Testis (tissue), 3 donors: ENCODE results near the gene CDH23. TPM values are rescaled to one million over a fixed set of nuclear protein-coding genes. Genes with fewer than 3 reads are reported as not detected.

Experiments
- DNase-seq: peaks from one replicate; pipeline ENCODE4 v3.0.0-alpha.2; 2019
- H3K27ac ChIP-seq, 2 donors: fragments of 200-600 bp; sonication (generic); one replicate each; pipeline ENCODE4 v1.5.1; 2019
- H3K27me3 ChIP-seq: fragments of 200-600 bp; sonication (generic); one replicate; pipeline ENCODE4 v1.5.1; 2019
- H3K36me3 ChIP-seq: fragments of 200-600 bp; sonication (generic); one replicate; pipeline ENCODE4 v1.5.1; 2017; ENCODE audit warnings: low read depth; ENCODE audit errors: missing control alignments
- H3K4me1 ChIP-seq: fragments of 200-600 bp; sonication (generic); one replicate; pipeline ENCODE4 v1.5.1; 2019
- H3K4me3 ChIP-seq, 2 donors: fragments of 200-600 bp; sonication (generic); one replicate each; pipeline ENCODE4 v1.5.1; 2017 to 2019
- H3K9me3 ChIP-seq: fragments of 200-600 bp; sonication (generic); one replicate; pipeline ENCODE4 v1.5.1; 2017
- POLR2A ChIP-seq: fragments of 450-650 bp; IDR thresholded peaks from one replicate; pipeline ENCODE4 v1.6.1; 2017; ENCODE audit warnings: antibody characterized with exemption, mild to moderate bottlenecking, moderate library complexity
- WGBS, 2 donors: methylation state at CpG; one replicate each; pipeline ENCODE4 v1.1.5; 2018; 5-methylcytosine and 5-hydroxymethylcytosine counted together
- intact Hi-C: fragments of 100-400 bp; cut with DNase I; formaldehyde crosslinking; loops from one replicate; pipeline ENCODE4 v1.15.1; 2023; ENCODE audit warnings: low total_unique reads
- polyA plus RNA-seq: library from polyadenylated mRNA; stranded (reverse); fragments of 350-450 nt; fragmentation: Illumina TruSeq; extraction: RNeasy Lipid Tissue Mini Kit (QIAGEN cat#74804); gene quantifications from one replicate; pipeline ENCODE4 v1.2.3, GENCODE V29; 2014; ENCODE audit warnings: low read depth, low replicate concordance; ENCODE audit not compliant: insufficient read depth
- total RNA-seq, 2 donors: library from RNA; depleted of rRNA; stranded (reverse); fragments of >200 nt; gene quantifications; one replicate each; pipeline ENCODE4 v1.2.3, GENCODE V29; 2016
- TF ChIP-seq, protein P1 (sequence below), 3 experiments: fragments of 450-650 bp in 2 of 3; fragments of 200-600 bp in 1 of 3; sonication (generic) in 1 of 3; IDR thresholded peaks; one replicate each; pipeline ENCODE4 v1.5.1; 2016 to 2019; ENCODE audit warnings: antibody characterized with exemption in 3 of 3, mild to moderate bottlenecking in 2 of 3, moderate library complexity in 1 of 3

Gene CDH23
- total and polyA plus RNA-seq, 3 donors from 2014 or later = 29.8 to 125 (median 81.7) TPM

DNA sequence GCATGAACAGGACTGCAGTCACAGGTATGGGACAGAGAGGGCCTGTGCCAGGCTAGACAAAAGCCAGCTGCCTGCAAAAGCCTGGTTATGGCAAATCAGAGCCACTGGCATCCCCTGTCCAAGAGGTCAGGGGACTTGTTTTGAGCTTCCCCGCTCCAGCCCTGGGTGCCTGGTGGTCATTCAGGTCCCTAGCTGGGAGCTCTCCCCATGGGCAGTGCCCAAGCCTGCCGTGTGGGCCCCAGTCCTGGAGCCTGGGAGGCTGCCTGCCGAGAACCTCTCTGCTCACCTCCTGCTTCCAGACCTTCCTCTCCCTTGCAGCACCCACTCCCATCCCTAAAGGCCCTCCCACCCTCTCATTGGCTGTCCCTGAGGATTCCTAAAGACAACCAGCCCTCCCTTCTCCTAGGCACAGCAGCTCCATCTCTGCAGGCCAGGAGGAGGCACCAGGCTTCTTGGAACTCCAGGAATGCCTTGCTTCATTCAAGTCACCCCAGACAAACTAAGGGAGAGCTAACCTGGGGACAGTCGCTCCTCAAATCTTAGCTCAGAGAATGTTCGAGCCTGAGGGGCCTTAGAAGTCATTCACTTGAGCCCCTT lies 172.3 kb downstream of the CDH23 start:
- Histone ChIP-seq H3K27me3 (no peaks in the 10 kb centered on the region), H3K4me3 (no peak overlapping the region), H3K4me1 (no peaks in the 10 kb centered on the region), H3K9me3 (no peaks in the 10 kb centered on the region), H3K36me3 (no peaks in the 10 kb centered on the region), H3K27ac (no peak overlapping the region)
- intact Hi-C loops = no loop called here
- DNase-seq = no peak
- TF ChIP-seq, protein P1, sequence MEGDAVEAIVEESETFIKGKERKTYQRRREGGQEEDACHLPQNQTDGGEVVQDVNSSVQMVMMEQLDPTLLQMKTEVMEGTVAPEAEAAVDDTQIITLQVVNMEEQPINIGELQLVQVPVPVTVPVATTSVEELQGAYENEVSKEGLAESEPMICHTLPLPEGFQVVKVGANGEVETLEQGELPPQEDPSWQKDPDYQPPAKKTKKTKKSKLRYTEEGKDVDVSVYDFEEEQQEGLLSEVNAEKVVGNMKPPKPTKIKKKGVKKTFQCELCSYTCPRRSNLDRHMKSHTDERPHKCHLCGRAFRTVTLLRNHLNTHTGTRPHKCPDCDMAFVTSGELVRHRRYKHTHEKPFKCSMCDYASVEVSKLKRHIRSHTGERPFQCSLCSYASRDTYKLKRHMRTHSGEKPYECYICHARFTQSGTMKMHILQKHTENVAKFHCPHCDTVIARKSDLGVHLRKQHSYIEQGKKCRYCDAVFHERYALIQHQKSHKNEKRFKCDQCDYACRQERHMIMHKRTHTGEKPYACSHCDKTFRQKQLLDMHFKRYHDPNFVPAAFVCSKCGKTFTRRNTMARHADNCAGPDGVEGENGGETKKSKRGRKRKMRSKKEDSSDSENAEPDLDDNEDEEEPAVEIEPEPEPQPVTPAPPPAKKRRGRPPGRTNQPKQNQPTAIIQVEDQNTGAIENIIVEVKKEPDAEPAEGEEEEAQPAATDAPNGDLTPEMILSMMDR (IDR thresholded peaks at IDR 0.05) = no peak
- no peak for TF ChIP-seq POLR2A
- 90 to 93% methylated on average over 5 of the region's 5 CpGs for WGBS, 2 donors

DNA sequence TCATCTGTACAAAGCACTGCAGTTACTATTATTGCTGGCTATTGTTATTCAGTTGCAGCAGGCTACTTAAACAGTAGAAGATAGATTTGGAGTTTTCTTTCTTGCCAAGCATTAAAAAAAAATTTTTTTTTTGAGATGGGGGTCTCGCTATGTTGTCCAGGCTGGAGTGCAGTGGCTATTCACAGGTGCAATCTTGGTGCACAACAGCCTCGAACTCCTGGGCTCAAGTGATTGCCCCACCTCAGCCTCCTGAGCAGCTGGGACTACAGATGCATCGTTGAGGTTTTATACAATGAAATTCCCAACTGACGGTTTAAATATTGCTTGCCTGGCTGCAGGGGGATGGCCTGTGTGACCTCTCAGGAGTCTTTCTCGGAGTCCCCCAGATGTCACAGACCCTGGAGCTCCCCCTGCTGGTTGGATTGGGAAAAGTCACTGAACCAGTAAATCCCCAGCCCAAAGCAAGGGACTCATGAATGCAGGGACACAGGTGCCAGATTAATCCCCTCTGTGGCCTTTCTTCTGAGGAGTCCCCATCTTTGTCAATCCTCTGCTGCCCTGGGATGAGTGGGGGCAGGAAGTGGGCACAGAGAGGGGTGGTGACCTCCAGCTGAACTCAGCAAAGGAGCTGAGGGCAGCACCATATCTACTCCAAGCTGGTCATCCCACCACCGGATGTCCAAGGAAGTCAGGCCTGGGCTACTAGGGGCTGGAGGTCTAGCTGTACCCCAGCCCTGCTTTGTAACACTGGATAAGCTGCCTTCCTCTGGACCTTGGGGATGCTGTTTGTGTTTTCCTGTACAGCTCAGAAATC lies 173.3 kb downstream of the CDH23 start:
- TF ChIP-seq, protein P1 (IDR thresholded peaks at IDR 0.05) = peak; percentile 87 to 91 (median 88)
- TF ChIP-seq POLR2A = no peak
- Histone ChIP-seq H3K4me1 (no peaks in the 10 kb centered on the region), H3K27me3 (no peaks in the 10 kb centered on the region), H3K4me3 (no peak overlapping the region), H3K9me3 (no peaks in the 10 kb centered on the region), H3K36me3 (no peaks in the 10 kb centered on the region), H3K27ac (no peak overlapping the region)
- intact Hi-C loops = loop anchor here (5.0 to 10.0 kb wide), 2 partner anchors 173 to 255 kb away; partner anchors contain the start of genes CDH23 and SLC29A3
- WGBS, 2 donors = 63 to 66% methylated on average over 6 of the region's 6 CpGs
- peak; percentile 87 for DNase-seq

DNA sequence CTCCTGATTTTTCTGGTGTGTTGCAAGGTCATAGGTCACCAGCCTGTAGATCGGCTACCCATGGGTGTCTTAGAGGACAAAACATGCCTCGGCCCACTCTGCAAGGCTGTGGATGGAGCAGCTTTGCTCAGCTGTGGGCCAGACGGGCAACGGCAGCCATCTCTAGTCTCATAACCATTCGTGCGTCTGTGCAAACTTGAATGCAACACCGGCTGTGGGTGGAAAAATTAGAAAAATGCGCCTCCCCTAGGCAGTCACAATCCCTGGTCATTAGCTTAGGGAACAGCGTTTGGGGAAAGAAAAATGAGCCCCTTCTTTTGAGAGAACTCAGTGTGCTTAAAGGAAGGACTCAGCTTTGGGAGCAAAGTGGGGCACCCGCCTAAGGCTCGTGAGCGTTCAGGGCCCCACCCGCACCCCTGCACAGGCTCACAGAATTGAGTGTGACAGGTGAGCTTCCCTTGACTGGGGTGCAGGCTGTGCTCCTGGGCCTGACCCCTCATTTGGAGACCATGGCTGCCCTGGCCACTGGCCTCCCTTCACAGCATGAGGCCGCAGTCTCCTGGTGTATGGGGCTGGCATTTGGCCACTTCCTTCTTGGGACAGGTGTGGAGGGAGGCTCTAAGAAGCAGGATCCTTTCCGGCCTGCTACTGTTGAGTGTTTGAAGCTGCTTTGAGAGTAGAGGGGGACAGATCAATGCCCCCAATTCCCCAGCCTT lies 174.9 kb downstream of the CDH23 start:
- intact Hi-C loops = loop anchor here (5.0 to 10.0 kb wide), 2 partner anchors 174 to 257 kb away; partner anchors contain the start of genes CDH23 and SLC29A3
- Histone ChIP-seq H3K4me1 (no peaks in the 10 kb centered on the region), H3K9me3 (no peaks in the 10 kb centered on the region), H3K4me3 (no peak overlapping the region), H3K27me3 (no peaks in the 10 kb centered on the region), H3K36me3 (no peaks in the 10 kb centered on the region), H3K27ac (no peak overlapping the region)
- 95 to 96% methylated on average over 10 to 15 of the region's 15 CpGs for WGBS, 2 donors
- DNase-seq = no peak
- TF ChIP-seq, protein P1 (IDR thresholded peaks at IDR 0.05) = no peak
- no peak for TF ChIP-seq POLR2A

DNA sequence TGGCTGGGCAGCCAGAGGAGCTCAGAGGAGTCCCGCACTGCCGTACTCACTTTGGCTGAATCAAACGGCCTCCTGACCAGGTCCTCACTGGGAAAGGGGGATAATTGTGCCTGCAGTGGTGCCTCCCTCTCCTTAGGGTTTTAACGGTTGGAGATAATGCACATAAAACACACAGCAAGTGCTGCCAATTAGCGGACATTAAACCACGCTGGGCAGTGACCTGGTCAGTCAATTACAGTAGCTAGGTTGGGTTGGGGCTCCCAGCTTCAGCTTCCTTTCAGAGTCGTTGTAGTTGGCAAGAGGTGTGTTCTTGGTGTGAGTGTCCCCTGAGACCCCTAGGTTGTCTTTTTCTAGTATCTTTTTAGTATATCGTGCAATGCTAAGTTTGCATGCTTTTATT lies 176.2 kb downstream of the CDH23 start:
- no peak for DNase-seq
- Histone ChIP-seq H3K4me3 (no peak overlapping the region), H3K27me3 (no peaks in the 10 kb centered on the region), H3K36me3 (no peaks in the 10 kb centered on the region), H3K9me3 (no peaks in the 10 kb centered on the region), H3K4me1 (no peaks in the 10 kb centered on the region), H3K27ac (no peak overlapping the region)
- intact Hi-C loops = loop anchor here (5.0 to 10.0 kb wide), 2 partner anchors 176 to 258 kb away; partner anchors contain the start of genes CDH23 and SLC29A3
- TF ChIP-seq, protein P1 (IDR thresholded peaks at IDR 0.05) = no peak
- TF ChIP-seq POLR2A = no peak
- 79 to 81% methylated on average over 8 of the region's 8 CpGs for WGBS, 2 donors
